ENCODE measurements around the gene FNTB.

Gene FNTB

GRCh38 chr14:65000898-65001591 lies 14.3 kb downstream of the FNTB start:
- H3K4me1 ChIP-seq (ENCODE audit: control insufficient read depth in 1 of 2, insufficient read depth in 1 of 2, low read depth in 1 of 2, low read length in 1 of 2) = peaks cover 2 to 11% of the 10 kb centered on the region in 2 experiments
- TF ChIP-seq CTCF (IDR thresholded peaks at IDR 0.05) = no peak
- no peak overlapping the region for H3K4me3 ChIP-seq (ENCODE audit: low read depth in 1 of 2, low read length in 1 of 2)
- H3K27ac ChIP-seq = no peak overlapping the region
- no peaks in the 10 kb centered on the region for H3K36me3 ChIP-seq
- H3K27me3 ChIP-seq = no peaks in the 10 kb centered on the region
- H3K9me3 ChIP-seq = no peaks in the 10 kb centered on the region

- H3K27me3 ChIP-seq = no peaks in the 10 kb centered on the region
- H3K9me3 ChIP-seq = no peaks in the 10 kb centered on the region
- no peak for TF ChIP-seq CTCF (IDR thresholded peaks at IDR 0.05)
- no peak overlapping the region for H3K27ac ChIP-seq
- peaks cover 0 to 7% of the 10 kb centered on the region in 2 experiments for H3K4me1 ChIP-seq (ENCODE audit: control insufficient read depth in 1 of 2, insufficient read depth in 1 of 2, low read depth in 1 of 2, low read length in 1 of 2)
- H3K4me3 ChIP-seq (ENCODE audit: low read depth in 1 of 2, low read length in 1 of 2) = no peak overlapping the region
- no peaks in the 10 kb centered on the region for H3K36me3 ChIP-seq
Observed at GRCh38 chr14:65001723-65002122, 15.0 kb downstream of the FNTB start.

GRCh38 chr14:65002586-65003210 lies 16.0 kb downstream of the FNTB start:
- no peaks in the 10 kb centered on the region for H3K27me3 ChIP-seq
- H3K4me3 ChIP-seq (ENCODE audit: low read depth in 1 of 2, low read length in 1 of 2) = no peak overlapping the region
- TF ChIP-seq CTCF (IDR thresholded peaks at IDR 0.05) = no peak
- H3K36me3 ChIP-seq = no peaks in the 10 kb centered on the region
- no peak overlapping the region for H3K27ac ChIP-seq
- peaks cover 0 to 3% of the 10 kb centered on the region in 2 experiments for H3K4me1 ChIP-seq (ENCODE audit: control insufficient read depth in 1 of 2, insufficient read depth in 1 of 2, low read depth in 1 of 2, low read length in 1 of 2)
- no peaks in the 10 kb centered on the region for H3K9me3 ChIP-seq

GRCh38 chr14:65003394-65003793 lies 16.7 kb downstream of the FNTB start:
- Histone ChIP-seq H3K36me3 (no peaks in the 10 kb centered on the region), H3K4me1 (ENCODE audit: control insufficient read depth in 1 of 2, insufficient read depth in 1 of 2, low read depth in 1 of 2, low read length in 1 of 2) (peaks cover 0 to 3% of the 10 kb centered on the region in 2 experiments), H3K4me3 (ENCODE audit: low read depth in 1 of 2, low read length in 1 of 2) (no peak overlapping the region), H3K27me3 (no peaks in the 10 kb centered on the region), H3K27ac (no peak overlapping the region), H3K9me3 (no peaks in the 10 kb centered on the region)
- TF ChIP-seq CTCF (IDR thresholded peaks at IDR 0.05) = no peak

- Histone ChIP-seq H3K36me3 (no peaks in the 10 kb centered on the region), H3K4me1 (ENCODE audit: control insufficient read depth in 1 of 2, insufficient read depth in 1 of 2, low read depth in 1 of 2, low read length in 1 of 2) (peaks cover 0 to 3% of the 10 kb centered on the region in 2 experiments), H3K4me3 (ENCODE audit: low read depth in 1 of 2, low read length in 1 of 2) (no peak overlapping the region), H3K27ac (no peak overlapping the region), H3K9me3 (no peaks in the 10 kb centered on the region), H3K27me3 (no peaks in the 10 kb centered on the region)
- TF ChIP-seq CTCF (IDR thresholded peaks at IDR 0.05) = no peak
Observed at GRCh38 chr14:65006261-65006721, 19.6 kb downstream of the FNTB start.
